ENCODE results near the gene C6orf58.

DNA sequence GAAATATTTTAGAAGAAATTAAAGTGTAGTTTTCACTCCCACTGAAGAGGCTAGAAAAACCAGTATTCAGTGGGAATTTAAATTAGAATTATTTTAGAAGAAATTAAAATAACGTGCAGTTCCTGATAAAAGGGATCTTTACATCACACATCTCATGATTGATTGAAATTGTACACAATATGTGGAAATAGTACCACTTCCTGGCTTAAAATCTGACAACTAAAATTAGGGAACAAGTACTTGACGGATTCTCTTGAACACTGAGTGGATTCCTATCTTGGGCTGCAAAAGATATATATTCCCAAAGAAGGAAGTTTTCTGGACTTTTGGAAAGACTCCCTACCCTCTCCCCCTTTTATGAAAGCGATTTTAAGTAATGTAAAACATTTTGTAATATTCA lies 43.2 kb upstream of the C6orf58 start:
- TF ChIP-seq, protein P1, sequence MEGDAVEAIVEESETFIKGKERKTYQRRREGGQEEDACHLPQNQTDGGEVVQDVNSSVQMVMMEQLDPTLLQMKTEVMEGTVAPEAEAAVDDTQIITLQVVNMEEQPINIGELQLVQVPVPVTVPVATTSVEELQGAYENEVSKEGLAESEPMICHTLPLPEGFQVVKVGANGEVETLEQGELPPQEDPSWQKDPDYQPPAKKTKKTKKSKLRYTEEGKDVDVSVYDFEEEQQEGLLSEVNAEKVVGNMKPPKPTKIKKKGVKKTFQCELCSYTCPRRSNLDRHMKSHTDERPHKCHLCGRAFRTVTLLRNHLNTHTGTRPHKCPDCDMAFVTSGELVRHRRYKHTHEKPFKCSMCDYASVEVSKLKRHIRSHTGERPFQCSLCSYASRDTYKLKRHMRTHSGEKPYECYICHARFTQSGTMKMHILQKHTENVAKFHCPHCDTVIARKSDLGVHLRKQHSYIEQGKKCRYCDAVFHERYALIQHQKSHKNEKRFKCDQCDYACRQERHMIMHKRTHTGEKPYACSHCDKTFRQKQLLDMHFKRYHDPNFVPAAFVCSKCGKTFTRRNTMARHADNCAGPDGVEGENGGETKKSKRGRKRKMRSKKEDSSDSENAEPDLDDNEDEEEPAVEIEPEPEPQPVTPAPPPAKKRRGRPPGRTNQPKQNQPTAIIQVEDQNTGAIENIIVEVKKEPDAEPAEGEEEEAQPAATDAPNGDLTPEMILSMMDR (conservative IDR thresholded peaks at IDR 0.05 in 1 of 2, IDR thresholded peaks at IDR 0.05 in 1 of 2; ENCODE audit: low read depth in 1 of 2, low read length in 2 of 2), result no peak
- no peak for TF ChIP-seq EZH2 (IDR thresholded peaks at IDR 0.05; ENCODE audit: low read length, missing control alignments)
